Endothelial cell (in vitro differentiated cells): ENCODE measurements around the gene ERGIC3. TPM values are rescaled to one million over a fixed set of nuclear protein-coding genes. Genes with fewer than 3 reads are reported as not detected.

ENCODE experiments used
- DNase-seq: peaks from one replicate; pipeline ENCODE4 v3.0.0; 2021; ENCODE audit warnings: low spot score
- H3K27ac Mint-ChIP-seq: one replicate; pipeline ENCODE4 v1.8.0; 2021; ENCODE audit warnings: mixed read lengths, inconsistent platforms; ENCODE audit not compliant: unreplicated experiment
- H3K27me3 Mint-ChIP-seq: one replicate; pipeline ENCODE4 v1.8.0; 2021; ENCODE audit warnings: mild to moderate bottlenecking, moderate library complexity, mixed read lengths, inconsistent platforms; ENCODE audit not compliant: unreplicated experiment
- H3K36me3 Mint-ChIP-seq: one replicate; pipeline ENCODE4 v1.8.0; 2021; ENCODE audit warnings: mild to moderate bottlenecking, low read depth, mixed read lengths, inconsistent platforms; ENCODE audit not compliant: unreplicated experiment
- H3K4me1 Mint-ChIP-seq: one replicate; pipeline ENCODE4 v1.8.0; 2021; ENCODE audit warnings: mild to moderate bottlenecking, mixed read lengths, inconsistent platforms; ENCODE audit not compliant: unreplicated experiment
- H3K4me3 Mint-ChIP-seq: one replicate; pipeline ENCODE4 v1.8.0; 2021; ENCODE audit warnings: mild to moderate bottlenecking, mixed read lengths, inconsistent platforms; ENCODE audit not compliant: unreplicated experiment
- H3K9me3 Mint-ChIP-seq: one replicate; pipeline ENCODE4 v1.8.0; 2021; ENCODE audit warnings: mixed read lengths, inconsistent platforms; ENCODE audit not compliant: unreplicated experiment
- total RNA-seq: library from RNA; stranded (reverse); fragmentation: NEBNext Ultra II Directional; extraction: Animal tissue kit (Norgen Biotek cat#: 25700); gene quantifications from one replicate; pipeline ENCODE4 v1.2.1, GENCODE V29; 2021; ENCODE audit not compliant: unreplicated experiment
- TF ChIP-seq, protein P1 (sequence below): fragments of 200-600 bp; sonication (generic); IDR thresholded peaks from one replicate; pipeline ENCODE4 v1.5.0; 2021; ENCODE audit warnings: antibody characterized with exemption; ENCODE audit not compliant: unreplicated experiment

The ERGIC3 gene
- total RNA-seq, 1 donor from 2014 or later = 282 TPM

DNA sequence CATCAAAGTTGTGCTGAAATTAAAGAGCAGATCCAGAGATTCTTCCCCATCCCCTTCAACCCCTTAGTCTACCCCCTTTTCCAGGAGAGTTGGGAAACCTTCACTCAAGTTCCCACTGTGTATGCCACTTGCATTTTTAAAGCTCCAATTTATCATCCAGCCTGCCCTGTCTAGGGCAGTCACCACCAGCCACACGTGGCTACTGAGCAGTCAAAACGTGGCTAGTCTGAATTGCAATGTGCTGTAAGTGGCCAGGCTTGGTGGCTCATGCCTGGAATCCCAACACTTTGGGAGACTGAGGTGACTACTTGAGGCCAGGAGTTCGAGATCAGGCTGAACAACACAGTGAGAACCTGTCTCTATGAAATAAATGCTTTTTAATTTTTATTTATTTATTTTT is 34.9 kb downstream of the ERGIC3 start:
- no peak for DNase-seq
- H3K4me1 Mint-ChIP-seq = no peaks in the 10 kb centered on the region
- no peak overlapping the region for H3K4me3 Mint-ChIP-seq
- H3K9me3 Mint-ChIP-seq = peaks cover 4% of the 10 kb centered on the region
- H3K27me3 Mint-ChIP-seq = peaks cover 1% of the 10 kb centered on the region
- TF ChIP-seq, protein P1, sequence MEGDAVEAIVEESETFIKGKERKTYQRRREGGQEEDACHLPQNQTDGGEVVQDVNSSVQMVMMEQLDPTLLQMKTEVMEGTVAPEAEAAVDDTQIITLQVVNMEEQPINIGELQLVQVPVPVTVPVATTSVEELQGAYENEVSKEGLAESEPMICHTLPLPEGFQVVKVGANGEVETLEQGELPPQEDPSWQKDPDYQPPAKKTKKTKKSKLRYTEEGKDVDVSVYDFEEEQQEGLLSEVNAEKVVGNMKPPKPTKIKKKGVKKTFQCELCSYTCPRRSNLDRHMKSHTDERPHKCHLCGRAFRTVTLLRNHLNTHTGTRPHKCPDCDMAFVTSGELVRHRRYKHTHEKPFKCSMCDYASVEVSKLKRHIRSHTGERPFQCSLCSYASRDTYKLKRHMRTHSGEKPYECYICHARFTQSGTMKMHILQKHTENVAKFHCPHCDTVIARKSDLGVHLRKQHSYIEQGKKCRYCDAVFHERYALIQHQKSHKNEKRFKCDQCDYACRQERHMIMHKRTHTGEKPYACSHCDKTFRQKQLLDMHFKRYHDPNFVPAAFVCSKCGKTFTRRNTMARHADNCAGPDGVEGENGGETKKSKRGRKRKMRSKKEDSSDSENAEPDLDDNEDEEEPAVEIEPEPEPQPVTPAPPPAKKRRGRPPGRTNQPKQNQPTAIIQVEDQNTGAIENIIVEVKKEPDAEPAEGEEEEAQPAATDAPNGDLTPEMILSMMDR = no peak
- peaks cover 11% of the 10 kb centered on the region for H3K36me3 Mint-ChIP-seq
- no peak overlapping the region for H3K27ac Mint-ChIP-seq

DNA sequence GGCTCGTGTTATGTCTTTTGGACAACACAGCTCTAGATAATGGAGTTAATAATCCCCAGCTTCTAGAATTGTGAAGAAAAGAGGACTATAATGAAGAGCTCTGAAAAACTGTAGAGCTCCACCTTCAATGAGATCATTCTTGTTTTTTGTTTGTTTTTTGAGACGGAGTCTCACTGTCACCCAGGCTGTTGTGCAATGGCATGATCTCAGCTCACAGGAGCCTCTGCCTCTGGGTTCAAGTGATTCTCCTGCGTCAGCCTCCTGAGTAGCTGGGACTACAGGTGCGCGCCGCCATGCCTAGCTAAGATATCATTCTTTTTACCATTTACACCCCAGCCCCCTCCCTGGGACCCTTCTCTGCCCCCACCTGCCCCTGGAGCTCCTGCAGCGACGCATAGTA is 36.6 kb downstream of the ERGIC3 start:
- TF ChIP-seq, protein P1 = no peak
- Mint-ChIP-seq H3K4me1 (no peaks in the 10 kb centered on the region), H3K9me3 (no peaks in the 10 kb centered on the region), H3K27ac (no peak overlapping the region), H3K27me3 (peaks cover 5% of the 10 kb centered on the region), H3K4me3 (no peak overlapping the region), H3K36me3 (peaks cover 10% of the 10 kb centered on the region)
- DNase-seq = no peak

DNA sequence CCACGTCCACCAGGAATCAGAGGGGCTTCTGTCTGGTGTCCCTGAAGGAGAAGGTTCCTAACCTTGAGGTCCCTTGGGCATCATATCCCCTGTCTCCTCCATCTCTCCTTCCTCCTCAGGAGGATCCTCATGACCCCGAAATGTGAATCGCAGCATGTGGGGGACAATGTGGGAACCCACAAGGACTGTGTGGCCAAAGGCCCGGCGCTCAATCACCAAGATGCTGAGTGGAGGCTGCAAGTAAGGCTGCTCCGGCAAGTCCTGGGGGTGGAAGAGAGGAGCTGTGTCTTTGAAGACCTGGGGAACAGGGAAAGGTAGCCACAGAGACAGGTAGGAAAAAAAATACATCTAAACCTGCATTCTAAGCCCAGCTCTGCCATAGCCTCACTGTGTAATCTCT is 37.3 kb downstream of the ERGIC3 start:
- no peak for DNase-seq
- Mint-ChIP-seq H3K4me3 (no peak overlapping the region), H3K27me3 (peaks cover 5% of the 10 kb centered on the region), H3K9me3 (no peaks in the 10 kb centered on the region), H3K36me3 (peaks cover 10% of the 10 kb centered on the region), H3K27ac (no peak overlapping the region), H3K4me1 (no peaks in the 10 kb centered on the region)
- TF ChIP-seq, protein P1 = no peak

DNA sequence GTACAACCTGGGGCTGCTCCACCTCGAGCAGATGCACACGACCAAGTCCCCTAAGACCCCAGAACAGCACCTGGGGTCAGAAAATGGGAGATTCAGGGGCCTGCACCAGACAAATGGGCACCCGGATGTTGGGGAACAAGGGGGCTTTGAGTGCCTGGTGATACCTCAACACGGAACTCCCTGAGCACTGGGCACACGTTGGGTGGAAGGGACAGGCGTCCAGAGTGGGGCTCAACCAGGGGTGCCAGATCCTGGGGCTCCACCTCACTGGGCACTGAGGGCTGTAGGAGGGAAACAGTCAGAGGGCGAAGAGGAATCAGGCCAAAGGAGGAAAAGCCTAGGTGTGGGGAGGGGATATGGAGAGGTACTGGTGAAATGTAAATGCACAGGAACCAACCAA is 40.3 kb downstream of the ERGIC3 start:
- no peak for DNase-seq
- Mint-ChIP-seq H3K9me3 (no peaks in the 10 kb centered on the region), H3K4me1 (no peaks in the 10 kb centered on the region), H3K4me3 (no peak overlapping the region), H3K27ac (no peak overlapping the region), H3K27me3 (peaks cover 5% of the 10 kb centered on the region), H3K36me3 (peaks cover 7% of the 10 kb centered on the region)
- TF ChIP-seq, protein P1 = no peak

DNA sequence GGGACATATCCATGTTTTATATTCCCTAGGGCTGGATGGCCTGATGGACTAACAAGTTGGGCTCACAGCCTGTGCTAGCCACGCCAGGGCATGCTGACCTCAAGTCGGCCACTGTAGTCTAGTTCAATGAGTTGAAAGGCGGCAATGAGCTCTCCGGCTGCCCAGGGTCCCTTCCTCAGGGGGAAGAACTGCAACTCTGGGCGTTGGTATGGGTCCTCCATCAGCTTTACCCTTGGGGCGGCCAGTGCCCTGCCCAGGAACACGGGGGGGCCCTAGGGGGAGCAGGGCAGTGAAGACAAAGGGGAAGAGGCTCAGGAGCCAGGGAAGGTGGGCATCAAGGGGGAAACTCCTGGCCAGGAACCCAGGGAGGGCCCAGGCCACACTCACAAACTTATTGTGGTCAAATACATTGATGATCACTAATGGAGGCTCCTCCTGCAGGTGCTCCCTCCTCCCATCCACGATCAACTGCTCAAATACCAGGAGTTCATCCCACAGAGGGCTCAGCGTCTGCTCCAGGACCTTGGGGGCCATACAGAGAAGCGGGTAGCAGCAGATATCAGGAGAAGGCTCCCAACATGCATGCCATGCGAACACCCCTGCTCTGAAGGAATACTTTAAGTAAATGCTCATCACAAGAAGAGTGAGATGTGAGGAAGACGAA is 41.0 kb downstream of the ERGIC3 start:
- no peak for DNase-seq
- Mint-ChIP-seq H3K27me3 (peaks cover 5% of the 10 kb centered on the region), H3K9me3 (no peaks in the 10 kb centered on the region), H3K27ac (no peak overlapping the region), H3K4me3 (no peak overlapping the region), H3K4me1 (no peaks in the 10 kb centered on the region), H3K36me3 (peaks cover 9% of the 10 kb centered on the region)
- TF ChIP-seq, protein P1 = no peak
